Mesendoderm (in vitro differentiated cells): ENCODE data around the gene ART5. TPM values are rescaled to one million over a fixed set of nuclear protein-coding genes. Genes with fewer than 3 reads are reported as not detected.
"Not testable (repeated sequence)": the region's sequence is repeated elsewhere in the genome, so short reads cannot be mapped to it uniquely, and the experiment has no call there.

Experiments used
- DNase-seq: peaks from one replicate; pipeline ENCODE4 v3.0.0; 2013
- H2AK5ac ChIP-seq: 2 replicates; pipeline ENCODE4 v1.6.1; 2013; ENCODE audit warnings: low read length, inconsistent platforms
- H2BK120ac ChIP-seq: 2 replicates; pipeline ENCODE4 v1.6.1; 2013; ENCODE audit warnings: low read depth, mild to moderate bottlenecking, low read length, moderate library complexity, mixed read lengths
- H2BK15ac ChIP-seq: replicated peaks from 2 replicates; pipeline ENCODE4 v1.6.1; 2013; ENCODE audit warnings: low read depth, mild to moderate bottlenecking, moderate library complexity
- H2BK5ac ChIP-seq: 2 replicates; pipeline ENCODE4 v1.6.1; 2013; ENCODE audit warnings: low read length, inconsistent platforms
- H3K18ac ChIP-seq: 2 replicates; pipeline ENCODE4 v1.6.1; 2013; ENCODE audit warnings: mild to moderate bottlenecking, low read length, mixed read lengths
- H3K23ac ChIP-seq: one replicate; pipeline ENCODE4 v1.6.1; 2013; ENCODE audit warnings: low read length
- H3K27ac ChIP-seq: 2 replicates; pipeline ENCODE4 v1.5.1; 2013; ENCODE audit warnings: low read depth, mild to moderate bottlenecking, inconsistent platforms, low read length, moderate library complexity
- H3K27me3 ChIP-seq: 2 replicates; pipeline ENCODE4 v1.6.1; 2013; ENCODE audit warnings: low read length, control low read depth, mild to moderate bottlenecking, inconsistent platforms; ENCODE audit not compliant: insufficient read depth, poor library complexity
- H3K36me3 ChIP-seq: 2 replicates; pipeline ENCODE4 v1.6.1; 2013; ENCODE audit warnings: low read length, inconsistent platforms; ENCODE audit not compliant: control insufficient read depth, insufficient read depth
- H3K4ac ChIP-seq: one replicate; pipeline ENCODE4 v1.6.1; 2013; ENCODE audit warnings: low read depth, mild to moderate bottlenecking, low read length, moderate library complexity
- H3K4me1 ChIP-seq: 2 replicates; pipeline ENCODE4 v1.6.1; 2013; ENCODE audit warnings: low read depth, low read length, inconsistent platforms; ENCODE audit not compliant: control insufficient read depth
- H3K4me2 ChIP-seq: 2 replicates; pipeline ENCODE4 v1.6.1; 2013; ENCODE audit warnings: low read length
- H3K4me3 ChIP-seq: 2 replicates; pipeline ENCODE4 v1.5.1; 2013; ENCODE audit warnings: mild to moderate bottlenecking, low read length
- H3K56ac ChIP-seq: one replicate; pipeline ENCODE4 v1.6.1; 2013; ENCODE audit warnings: low read length
- H3K79me1 ChIP-seq: 2 replicates; pipeline ENCODE4 v1.6.1; 2013; ENCODE audit warnings: low read length, inconsistent platforms
- H3K79me2 ChIP-seq: 2 replicates; pipeline ENCODE4 v1.6.1; 2013; ENCODE audit warnings: mild to moderate bottlenecking, low read length; ENCODE audit not compliant: control insufficient read depth, insufficient read depth
- H3K9ac ChIP-seq: 2 replicates; pipeline ENCODE4 v1.6.1; 2013; ENCODE audit warnings: low read length, inconsistent platforms
- H4K5ac ChIP-seq: one replicate; pipeline ENCODE4 v1.6.1; 2013; ENCODE audit warnings: low read length
- H4K8ac ChIP-seq: one replicate; pipeline ENCODE4 v1.6.1; 2013; ENCODE audit warnings: low read depth, mild to moderate bottlenecking, control low read depth, low read length, moderate library complexity
- WGBS: extraction: QIAGEN DNeasy Blood & Tissue Kit; methylation state at CpG from one replicate; pipeline ENCODE4 v1.1.7; 2013; ENCODE audit warnings: low lambda C conversion rate, missing lambda C conversion rate; ENCODE audit not compliant: insufficient coverage; ENCODE audit errors: extremely low coverage; 5-methylcytosine and 5-hydroxymethylcytosine counted together
- small RNA-seq: library from polyadenylated mRNA; stranded (forward); fragments of <200 nt; extraction: miRNeasy Mini kit (QIAGEN cat#:217004); gene quantifications from one replicate; pipeline ENCODE3, GENCODE V24; 2013; ENCODE audit not compliant: insufficient read depth

ART5 gene

DNA sequence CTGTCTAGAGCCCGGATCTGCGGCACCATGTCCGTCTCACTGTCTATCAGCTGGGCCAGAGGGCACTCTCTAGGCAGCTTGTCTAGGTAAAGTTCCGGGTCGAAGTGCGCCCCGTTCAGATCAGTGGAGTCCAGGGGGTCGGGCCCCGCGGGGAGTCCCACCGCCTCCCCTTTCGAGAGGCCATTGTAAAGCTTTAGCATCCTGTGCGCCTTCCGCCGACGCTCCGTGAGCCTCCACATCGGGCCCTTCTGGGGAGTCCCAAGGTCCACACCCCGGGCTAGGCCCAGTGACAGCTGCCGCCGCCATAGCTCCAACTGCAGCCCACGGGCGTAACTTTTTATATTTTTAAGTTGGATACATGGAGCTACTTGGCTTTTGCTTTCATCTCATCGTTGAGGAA lies 50.5 kb downstream of the ART5 start:
- not testable (repeated sequence) for H2BK15ac ChIP-seq, H3K4me2 ChIP-seq, H3K4me1 ChIP-seq, H2AK5ac ChIP-seq, H3K79me2 ChIP-seq, H2BK5ac ChIP-seq, H2BK120ac ChIP-seq, H4K5ac ChIP-seq, H3K36me3 ChIP-seq, H3K27ac ChIP-seq, DNase-seq, H3K9ac ChIP-seq, H3K4me3 ChIP-seq, H3K27me3 ChIP-seq, H3K4ac ChIP-seq, H3K56ac ChIP-seq, H3K79me1 ChIP-seq, H3K18ac ChIP-seq, H4K8ac ChIP-seq, H3K23ac ChIP-seq
- WGBS = no CpG with 5 or more reads among the region's 24 CpGs

DNA sequence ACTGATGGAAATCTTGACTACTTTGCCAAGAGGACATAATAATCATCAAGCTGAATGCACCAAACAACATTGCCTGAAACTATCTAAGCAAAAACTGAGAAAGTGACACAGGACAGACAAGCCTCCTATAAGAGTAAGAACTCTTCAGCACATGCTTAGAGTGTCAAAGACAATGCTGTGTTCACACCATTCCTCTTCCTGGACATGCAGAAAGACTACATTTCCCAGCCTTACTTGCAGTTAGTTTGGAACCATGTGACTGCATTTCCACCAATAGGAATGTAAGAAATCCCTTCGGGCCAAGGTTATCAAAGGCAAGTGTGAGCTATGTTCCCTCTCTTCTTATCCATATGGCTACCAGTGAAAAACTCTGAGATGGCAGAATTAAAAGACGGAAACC lies 51.6 kb downstream of the ART5 start:
- not testable (repeated sequence) for H4K8ac ChIP-seq, H2BK5ac ChIP-seq, H3K18ac ChIP-seq, H3K9ac ChIP-seq, H3K4me2 ChIP-seq, H3K4me1 ChIP-seq, H2BK120ac ChIP-seq, H3K79me1 ChIP-seq, H2BK15ac ChIP-seq, H2AK5ac ChIP-seq, H3K56ac ChIP-seq, H3K79me2 ChIP-seq, H3K23ac ChIP-seq, H3K36me3 ChIP-seq, H4K5ac ChIP-seq, H3K4ac ChIP-seq, H3K4me3 ChIP-seq, H3K27ac ChIP-seq, H3K27me3 ChIP-seq
- peak; percentile 59 for DNase-seq
- no CpG with 5 or more reads among the region's 2 CpGs for WGBS

DNA sequence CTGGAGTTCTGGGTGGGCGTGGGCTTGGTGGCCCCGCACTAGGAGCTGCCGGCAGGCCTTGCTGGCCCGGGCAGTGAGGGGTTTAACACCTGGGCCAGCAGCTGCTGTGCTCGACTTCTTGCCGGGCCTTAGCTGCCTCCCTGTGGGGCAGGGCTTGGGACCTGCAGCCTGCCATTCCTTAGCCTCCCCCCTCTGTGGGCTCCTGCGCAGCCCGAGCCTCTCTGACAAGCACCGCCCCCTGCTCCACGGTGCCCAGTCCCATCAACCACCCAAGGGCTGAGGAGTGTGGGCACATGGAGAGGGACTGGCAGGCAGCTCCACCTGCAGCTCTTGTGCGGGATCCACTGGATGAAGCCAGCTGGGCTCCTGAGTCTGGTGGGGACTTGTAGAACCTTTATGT lies 53.0 kb downstream of the ART5 start:
- not testable (repeated sequence) for H3K79me2 ChIP-seq, H3K4ac ChIP-seq, H2BK120ac ChIP-seq, DNase-seq, H3K4me2 ChIP-seq, H3K23ac ChIP-seq, H2BK5ac ChIP-seq, H2AK5ac ChIP-seq, H4K8ac ChIP-seq, H4K5ac ChIP-seq, H3K9ac ChIP-seq, H2BK15ac ChIP-seq, H3K56ac ChIP-seq, H3K27me3 ChIP-seq, H3K18ac ChIP-seq, H3K4me3 ChIP-seq, H3K27ac ChIP-seq, H3K79me1 ChIP-seq, H3K4me1 ChIP-seq, H3K36me3 ChIP-seq
- no CpG with 5 or more reads among the region's 11 CpGs for WGBS

Small RNA genes lying within 50 kb of the gene (small RNA-seq; reads per million reads assigned to genes)
- gene RF00019 = not detected
